PFSK-1 (cell line): Measurements from ENCODE around the gene ZBTB2.

Experiments
- POLR2AphosphoS5 ChIP-seq: IDR thresholded peaks from 2 replicates; pipeline ENCODE4 v1.6.1; 2012; ENCODE audit warnings: low read depth, mild to moderate bottlenecking, control low read depth, low read length, moderate library complexity
- TAF1 ChIP-seq: IDR thresholded peaks from 2 replicates; pipeline ENCODE4 v1.6.1; 2012; ENCODE audit warnings: low read length, control low read depth, borderline replicate concordance; ENCODE audit not compliant: insufficient read depth
- TF ChIP-seq, protein P1 (sequence below), 2 experiments: IDR thresholded peaks; 2 replicates each; pipeline versions ENCODE4 v1.6.1 to v1.8.0; 2011 to 2012; ENCODE audit warnings: low read depth in 2 of 2, low read length in 2 of 2, control low read depth in 1 of 2, inconsistent platforms in 1 of 2, mild to moderate bottlenecking in 1 of 2, moderate library complexity in 1 of 2; ENCODE audit not compliant: insufficient read depth in 1 of 2

DNA sequence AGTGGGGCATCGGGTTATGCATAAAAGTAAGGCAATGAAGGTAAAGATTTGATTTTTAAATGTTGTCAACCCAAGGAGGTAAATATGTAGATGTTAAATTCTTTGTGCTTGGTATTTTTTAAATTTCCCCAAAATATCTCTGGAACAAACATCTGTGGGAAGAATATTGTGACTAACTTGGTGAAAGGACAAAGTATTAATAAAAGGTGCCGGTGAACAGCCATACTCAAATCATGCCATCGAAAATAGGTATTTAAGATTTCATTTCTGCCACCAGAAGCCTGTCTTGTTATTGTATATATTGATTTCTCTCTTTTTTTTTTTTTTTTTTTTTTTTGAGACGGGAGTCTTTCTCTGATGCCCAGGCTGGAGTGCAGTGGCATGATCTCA, 12.6 kb upstream of the ZBTB2 start:
- TF ChIP-seq POLR2AphosphoS5 (no peak), TAF1 (no peak)
- TF ChIP-seq, protein P1, sequence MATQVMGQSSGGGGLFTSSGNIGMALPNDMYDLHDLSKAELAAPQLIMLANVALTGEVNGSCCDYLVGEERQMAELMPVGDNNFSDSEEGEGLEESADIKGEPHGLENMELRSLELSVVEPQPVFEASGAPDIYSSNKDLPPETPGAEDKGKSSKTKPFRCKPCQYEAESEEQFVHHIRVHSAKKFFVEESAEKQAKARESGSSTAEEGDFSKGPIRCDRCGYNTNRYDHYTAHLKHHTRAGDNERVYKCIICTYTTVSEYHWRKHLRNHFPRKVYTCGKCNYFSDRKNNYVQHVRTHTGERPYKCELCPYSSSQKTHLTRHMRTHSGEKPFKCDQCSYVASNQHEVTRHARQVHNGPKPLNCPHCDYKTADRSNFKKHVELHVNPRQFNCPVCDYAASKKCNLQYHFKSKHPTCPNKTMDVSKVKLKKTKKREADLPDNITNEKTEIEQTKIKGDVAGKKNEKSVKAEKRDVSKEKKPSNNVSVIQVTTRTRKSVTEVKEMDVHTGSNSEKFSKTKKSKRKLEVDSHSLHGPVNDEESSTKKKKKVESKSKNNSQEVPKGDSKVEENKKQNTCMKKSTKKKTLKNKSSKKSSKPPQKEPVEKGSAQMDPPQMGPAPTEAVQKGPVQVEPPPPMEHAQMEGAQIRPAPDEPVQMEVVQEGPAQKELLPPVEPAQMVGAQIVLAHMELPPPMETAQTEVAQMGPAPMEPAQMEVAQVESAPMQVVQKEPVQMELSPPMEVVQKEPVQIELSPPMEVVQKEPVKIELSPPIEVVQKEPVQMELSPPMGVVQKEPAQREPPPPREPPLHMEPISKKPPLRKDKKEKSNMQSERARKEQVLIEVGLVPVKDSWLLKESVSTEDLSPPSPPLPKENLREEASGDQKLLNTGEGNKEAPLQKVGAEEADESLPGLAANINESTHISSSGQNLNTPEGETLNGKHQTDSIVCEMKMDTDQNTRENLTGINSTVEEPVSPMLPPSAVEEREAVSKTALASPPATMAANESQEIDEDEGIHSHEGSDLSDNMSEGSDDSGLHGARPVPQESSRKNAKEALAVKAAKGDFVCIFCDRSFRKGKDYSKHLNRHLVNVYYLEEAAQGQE (IDR thresholded peaks at IDR 0.05; ENCODE audit: insufficient read depth in 1 of 2, low read depth in 2 of 2, low read length in 2 of 2), result no peak
